OCI-LY7 (cell line): Measurements from ENCODE around the gene UBE3C. TPM values are rescaled to one million over a fixed set of nuclear protein-coding genes. Genes with fewer than 3 reads are reported as not detected.

Source experiments
- BruUV-seq: library from RNA; stranded (reverse); fragments of 400-500 nt; replicated peaks from 2 replicates; lab custom pipeline; 2021; lab: Mats Ljungman, UMichigan
- CTCF ChIA-PET: fragments of 300-600 bp; sonication (Branson Sonifier 250); formaldehyde crosslinking; loops from one replicate; lab custom pipeline; 2022; ENCODE audit warnings: antibody characterized with exemption; ENCODE audit not compliant: unreplicated experiment; lab: Charles Lee
- POLR2A ChIA-PET: fragments of 300-600 bp; sonication (Branson Sonifier 250); formaldehyde crosslinking; loops from one replicate; lab custom pipeline; 2022; ENCODE audit warnings: antibody characterized with exemption; lab: Charles Lee
- DNase-seq: peaks from one replicate; pipeline ENCODE4 v3.0.0-alpha.2; 2015; ENCODE audit warnings: low spot score
- H2AFZ ChIP-seq: fragments of 200-600 bp; sonication (generic), shearing (Covaris generic); 2 replicates; pipeline ENCODE4 v1.6.1; 2014; ENCODE audit warnings: mild to moderate bottlenecking, antibody characterized with exemption, low read length, moderate library complexity
- H3K27ac ChIP-seq: fragments of 200-600 bp; sonication (generic); 2 replicates; pipeline ENCODE4 v1.5.1; 2014; ENCODE audit warnings: mixed run types, low read depth, mild to moderate bottlenecking, moderate library complexity, low read length, inconsistent platforms; ENCODE audit not compliant: poor library complexity, severe bottlenecking
- H3K36me3 ChIP-seq: fragments of 200-600 bp; sonication (generic); 2 replicates; pipeline ENCODE4 v1.6.1; 2014; ENCODE audit warnings: mild to moderate bottlenecking, antibody characterized with exemption, low read length, moderate library complexity, mixed read lengths; ENCODE audit not compliant: insufficient read depth
- H3K4me1 ChIP-seq: fragments of 200-600 bp; sonication (generic); 2 replicates; pipeline ENCODE4 v1.5.1; 2014; ENCODE audit warnings: mild to moderate bottlenecking, low read length; ENCODE audit not compliant: insufficient read depth, poor library complexity, severe bottlenecking
- H3K4me2 ChIP-seq: fragments of 200-600 bp; sonication (generic); 2 replicates; pipeline ENCODE4 v1.6.1; 2014; ENCODE audit warnings: mild to moderate bottlenecking, low read length
- H3K4me3 ChIP-seq: fragments of 200-600 bp; sonication (generic); 2 replicates; pipeline ENCODE4 v1.5.1; 2014; ENCODE audit warnings: mild to moderate bottlenecking, low read depth, low read length; ENCODE audit not compliant: poor library complexity, severe bottlenecking
- H3K79me2 ChIP-seq: fragments of 200-600 bp; sonication (generic); 2 replicates; pipeline ENCODE4 v1.6.1; 2016; ENCODE audit warnings: low read depth, mild to moderate bottlenecking, low read length, moderate library complexity, mixed read lengths; ENCODE audit not compliant: insufficient read depth
- H3K9me2 ChIP-seq: fragments of 200-600 bp; sonication (generic); 2 replicates; pipeline ENCODE4 v1.6.1; 2016; ENCODE audit warnings: mild to moderate bottlenecking, low read length, mixed read lengths; ENCODE audit not compliant: insufficient read depth
- H3K9me3 ChIP-seq: fragments of 200-600 bp; sonication (generic); 2 replicates; pipeline ENCODE4 v1.6.1; 2014; ENCODE audit warnings: mild to moderate bottlenecking, mixed run types, low read length, mixed read lengths
- H4K20me1 ChIP-seq: fragments of 200-600 bp; sonication (generic); 2 replicates; pipeline ENCODE4 v1.6.1; 2014; ENCODE audit warnings: mild to moderate bottlenecking, antibody characterized with exemption, low read length, moderate library complexity, mixed read lengths; ENCODE audit not compliant: insufficient read depth
- EZH2phosphoT487 ChIP-seq: fragments of 200-600 bp; sonication (generic); IDR thresholded peaks from 2 replicates; pipeline ENCODE4 v1.6.1; 2018; ENCODE audit warnings: low read depth, borderline replicate concordance, mild to moderate bottlenecking, mixed run types, antibody characterized with exemption, low read length, moderate library complexity, mixed read lengths
- intact Hi-C: fragments of 100-400 bp; cut with micrococcal nuclease; formaldehyde crosslinking; loops from one replicate; pipeline ENCODE4 v1.10.0; 2022; ENCODE audit not compliant: unreplicated experiment
- total RNA-seq, 2 experiments: library from RNA; depleted of rRNA in 1 of 2; stranded (reverse); fragments of >200 nt in 1 of 2; shearing (Covaris generic) in 1 of 2; gene quantifications; 2 replicates each; pipeline ENCODE4 v1.2.3, GENCODE V29; 2014 to 2022
- TF ChIP-seq, protein P1 (sequence below): fragments of 200-600 bp; sonication (generic); conservative IDR thresholded peaks from 2 replicates; pipeline ENCODE4 v1.5.1; 2014; ENCODE audit warnings: mild to moderate bottlenecking, antibody characterized with exemption, low read length, moderate library complexity, mixed read lengths

UBE3C gene
- total RNA-seq, 2 experiments from 2014 or later, result 60.4 to 66.1 TPM

DNA sequence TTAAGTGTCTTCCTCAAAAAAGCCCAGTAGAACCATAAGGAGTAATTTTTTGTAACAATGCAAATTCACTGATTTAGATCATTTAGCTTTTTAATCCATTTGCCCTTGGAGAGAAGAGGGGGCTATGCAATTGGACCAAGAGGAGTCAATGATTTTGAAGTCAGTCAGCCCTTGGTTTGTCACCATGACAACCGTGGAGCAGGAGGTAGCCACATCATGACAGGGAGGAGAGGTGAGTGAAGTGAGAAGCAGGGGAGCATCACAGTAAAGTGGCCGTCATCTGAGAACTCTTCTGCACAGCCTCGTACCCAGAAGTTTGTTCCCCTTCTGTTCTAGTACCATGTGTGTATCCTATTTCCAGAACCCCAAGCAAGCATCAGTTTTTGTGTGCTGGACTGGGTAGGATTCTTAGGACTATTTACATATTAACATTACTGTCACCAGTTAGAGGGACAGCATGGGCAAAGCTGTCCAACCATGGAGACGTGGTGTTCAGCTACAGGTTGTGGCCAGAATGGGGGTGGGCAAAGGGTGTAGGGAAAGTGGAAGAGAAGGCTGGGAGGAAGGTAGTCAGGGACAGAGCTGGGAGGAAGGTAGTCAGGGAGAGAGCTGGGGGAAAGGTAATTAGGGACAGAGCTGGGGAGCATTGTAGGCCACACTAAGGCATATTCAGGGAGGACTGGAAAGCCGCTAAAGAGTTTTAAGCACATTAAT lies 13.1 kb downstream of the UBE3C start:
- H4K20me1 ChIP-seq, result peaks cover 58% of the 10 kb centered on the region
- no peaks in the 10 kb centered on the region for H3K9me3 ChIP-seq
- no peak for DNase-seq
- ChIA-PET POLR2A (interaction anchor here (0.6 to 1.8 kb wide), 3 partner anchors 10 to 133 kb away, joined by 4 to 8 read pairs (median 4); no protein-coding TSS in a partner anchor), CTCF (no interaction called here)
- H3K27ac ChIP-seq, result no peak overlapping the region
- no peak overlapping the region for H3K4me2 ChIP-seq
- peaks cover 86% of the 10 kb centered on the region for H3K36me3 ChIP-seq
- H2AFZ ChIP-seq, result no peak overlapping the region
- peaks cover 6% of the 10 kb centered on the region for H3K4me1 ChIP-seq
- H3K9me2 ChIP-seq, result no peaks in the 10 kb centered on the region
- TF ChIP-seq, protein P1, sequence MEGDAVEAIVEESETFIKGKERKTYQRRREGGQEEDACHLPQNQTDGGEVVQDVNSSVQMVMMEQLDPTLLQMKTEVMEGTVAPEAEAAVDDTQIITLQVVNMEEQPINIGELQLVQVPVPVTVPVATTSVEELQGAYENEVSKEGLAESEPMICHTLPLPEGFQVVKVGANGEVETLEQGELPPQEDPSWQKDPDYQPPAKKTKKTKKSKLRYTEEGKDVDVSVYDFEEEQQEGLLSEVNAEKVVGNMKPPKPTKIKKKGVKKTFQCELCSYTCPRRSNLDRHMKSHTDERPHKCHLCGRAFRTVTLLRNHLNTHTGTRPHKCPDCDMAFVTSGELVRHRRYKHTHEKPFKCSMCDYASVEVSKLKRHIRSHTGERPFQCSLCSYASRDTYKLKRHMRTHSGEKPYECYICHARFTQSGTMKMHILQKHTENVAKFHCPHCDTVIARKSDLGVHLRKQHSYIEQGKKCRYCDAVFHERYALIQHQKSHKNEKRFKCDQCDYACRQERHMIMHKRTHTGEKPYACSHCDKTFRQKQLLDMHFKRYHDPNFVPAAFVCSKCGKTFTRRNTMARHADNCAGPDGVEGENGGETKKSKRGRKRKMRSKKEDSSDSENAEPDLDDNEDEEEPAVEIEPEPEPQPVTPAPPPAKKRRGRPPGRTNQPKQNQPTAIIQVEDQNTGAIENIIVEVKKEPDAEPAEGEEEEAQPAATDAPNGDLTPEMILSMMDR, result no peak
- no peak for TF ChIP-seq EZH2phosphoT487
- no peak overlapping the region for H3K4me3 ChIP-seq
- intact Hi-C loops, result no loop called here
- no TSS peak for BruUV-seq
- peaks cover 100% of the 10 kb centered on the region for H3K79me2 ChIP-seq

DNA sequence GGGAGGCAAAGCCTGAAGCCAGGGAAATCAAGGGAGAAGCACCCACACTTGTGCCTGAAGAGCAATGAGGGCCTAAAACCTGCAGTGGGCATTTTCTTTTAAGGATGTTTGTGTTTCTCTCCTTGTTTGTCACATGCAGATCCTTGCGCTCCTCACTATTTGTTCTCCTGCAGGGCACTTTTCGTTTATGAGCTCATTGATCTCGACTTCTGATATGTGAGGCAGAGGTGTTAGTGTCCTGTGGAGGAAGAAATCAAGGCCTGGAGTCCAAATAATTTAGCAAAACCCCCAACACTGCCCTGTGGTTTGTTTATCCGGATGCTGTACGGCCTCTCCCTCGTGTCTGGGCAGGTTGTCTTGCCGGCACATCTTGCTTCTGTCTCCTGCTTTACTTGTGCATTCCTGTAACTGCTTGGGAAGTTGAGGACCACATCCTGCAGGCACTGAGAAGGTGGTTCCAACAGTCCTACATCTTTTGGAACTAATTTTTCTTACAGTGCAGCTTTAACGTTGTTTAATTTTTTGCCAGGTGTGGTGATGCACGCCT lies 13.7 kb downstream of the UBE3C start:
- H3K27ac ChIP-seq, result no peak overlapping the region
- peaks cover 6% of the 10 kb centered on the region for H3K4me1 ChIP-seq
- no peak overlapping the region for H3K4me2 ChIP-seq
- CTCF ChIA-PET, result no interaction called here
- H3K4me3 ChIP-seq, result no peak overlapping the region
- intact Hi-C loops, result no loop called here
- no peak for DNase-seq
- no peaks in the 10 kb centered on the region for H3K9me2 ChIP-seq
- POLR2A ChIA-PET, result interaction anchor here (0.6 to 1.8 kb wide), 3 partner anchors 10 to 133 kb away, joined by 4 to 8 read pairs (median 4); no protein-coding TSS in a partner anchor
- peaks cover 79% of the 10 kb centered on the region for H3K36me3 ChIP-seq
- no peaks in the 10 kb centered on the region for H3K9me3 ChIP-seq
- no TSS peak for BruUV-seq
- peaks cover 100% of the 10 kb centered on the region for H3K79me2 ChIP-seq
- TF ChIP-seq EZH2phosphoT487, result no peak
- peaks cover 65% of the 10 kb centered on the region for H4K20me1 ChIP-seq
- H2AFZ ChIP-seq, result no peak overlapping the region

DNA sequence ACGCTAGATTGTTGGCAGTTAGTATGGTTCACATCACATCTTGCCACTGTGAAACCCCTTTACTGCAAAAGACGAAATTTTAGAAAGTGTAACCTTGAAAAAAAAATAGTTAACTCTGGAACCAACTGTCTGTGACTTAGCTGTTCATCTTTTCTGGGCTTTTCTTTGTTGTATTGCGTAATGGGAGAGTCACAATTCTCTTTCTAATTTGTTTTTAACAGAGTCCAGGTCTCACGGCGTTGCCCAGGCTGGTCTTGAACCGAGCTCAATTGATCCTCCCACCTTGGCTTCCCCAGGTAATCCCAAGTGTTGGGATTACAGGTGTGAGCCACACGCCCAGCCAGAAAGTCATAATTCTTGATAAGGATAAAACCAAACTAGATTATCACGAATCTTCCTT lies 14.5 kb downstream of the UBE3C start:
- H3K9me2 ChIP-seq, result no peaks in the 10 kb centered on the region
- peaks cover 62% of the 10 kb centered on the region for H4K20me1 ChIP-seq
- POLR2A ChIA-PET, result interaction anchor here (0.6 kb wide), 1 partner anchor 1491 kb away, joined by 8 read pairs; no protein-coding TSS in a partner anchor

More for the DNA sequence above, 14.5 kb downstream of the UBE3C start:
- Histone ChIP-seq H3K36me3 (peaks cover 71% of the 10 kb centered on the region), H3K4me3 (no peak overlapping the region), H3K4me2 (no peak overlapping the region), H3K4me1 (peaks cover 6% of the 10 kb centered on the region), H2AFZ (no peak overlapping the region), H3K27ac (no peak overlapping the region), H3K79me2 (peaks cover 100% of the 10 kb centered on the region), H3K9me3 (no peaks in the 10 kb centered on the region)
- intact Hi-C loops, result no loop called here
- no TSS peak for BruUV-seq
- no peak for TF ChIP-seq EZH2phosphoT487
- TF ChIP-seq, protein P1, result no peak
- DNase-seq, result no peak
- CTCF ChIA-PET, result no interaction called here
